Measurements from ENCODE around the gene FSTL5. TPM values are rescaled to one million over a fixed set of nuclear protein-coding genes. Genes with fewer than 3 reads are reported as not detected.

FSTL5 gene
- total and polyA plus RNA-seq, 2 of the 13 experiments (the other 11 are each of a cell fraction or from before 2014, with no cell fraction given): 0.03 to 0.07 TPM

GRCh38 chr4:161655148-161655547 lies 508.7 kb downstream of the FSTL5 start:
- in situ Hi-C loops (cut with HindIII; ENCODE audit: extremely low pct_ligation_motif_present, low pct_unique_long_range_greater_than_20kb) (no loop called here), intact Hi-C loops (cut with micrococcal nuclease; ENCODE audit: unreplicated experiment) (no loop called here)
- Histone ChIP-seq H3K27ac (ENCODE audit: extremely low read length, insufficient read depth, low read length) (no peak overlapping the region), H3K9ac (ENCODE audit: insufficient read depth, low read depth, low read length) (no peak overlapping the region), H2AFZ (ENCODE audit: low read length) (no peak overlapping the region), H4K20me1 (ENCODE audit: insufficient read depth, low read length) (no peaks in the 10 kb centered on the region), H3K9me3 (ENCODE audit: low read length) (no peaks in the 10 kb centered on the region), H3K4me2 (ENCODE audit: low read depth, low read length) (no peak overlapping the region), H3K4me3 (replicated peaks in 1 of 3; ENCODE audit: insufficient read depth in 1 of 3, low read depth in 2 of 3, low read length in 3 of 3) (no peak overlapping the region), H3K27me3 (ENCODE audit: control insufficient read depth in 1 of 2, insufficient read depth in 2 of 2, low read length in 2 of 2) (no peaks in the 10 kb centered on the region), H3K79me2 (ENCODE audit: insufficient read depth, low read length) (no peaks in the 10 kb centered on the region), H3K36me3 (replicated peaks in 1 of 2; ENCODE audit: control insufficient read depth in 1 of 2, insufficient read depth in 2 of 2, low read length in 2 of 2) (no peaks in the 10 kb centered on the region), H3K4me1 (ENCODE audit: insufficient read depth, low read length) (no peaks in the 10 kb centered on the region)
- 7% methylated on average over 2 of the region's 2 CpGs for WGBS (ENCODE audit: low lambda C conversion rate)
- ChIA-PET CTCF (ENCODE audit: low intra/inter-chr PET ratio, low total read pairs) (no interaction called here), POLR2A (no interaction called here)
- TF ChIP-seq BCL3 (CRISPR knock-in tag; IDR thresholded peaks at IDR 0.05) (no peak), ZNF879 (CRISPR knock-in tag; IDR thresholded peaks at IDR 0.05) (no peak), ZBTB49 (CRISPR knock-in tag; IDR thresholded peaks at IDR 0.05; ENCODE audit: borderline replicate concordance) (no peak), HMG20A (CRISPR knock-in tag; IDR thresholded peaks at IDR 0.05; ENCODE audit: borderline replicate concordance) (no peak), ZNF841 (CRISPR knock-in tag; IDR thresholded peaks at IDR 0.05; ENCODE audit: borderline replicate concordance) (no peak), HIVEP1 (CRISPR knock-in tag; IDR thresholded peaks at IDR 0.05) (no peak), IRX3 (CRISPR knock-in tag; IDR thresholded peaks at IDR 0.05; ENCODE audit: borderline replicate concordance, low read depth) (no peak), ZNF652 (CRISPR knock-in tag; IDR thresholded peaks at IDR 0.05; ENCODE audit: borderline replicate concordance, low read depth) (no peak), NAIF1 (CRISPR knock-in tag; IDR thresholded peaks at IDR 0.05; ENCODE audit: borderline replicate concordance) (no peak), E2F5 (CRISPR knock-in tag; conservative IDR thresholded peaks at IDR 0.05) (no peak), POGK (CRISPR knock-in tag; conservative IDR thresholded peaks at IDR 0.05) (no peak), PREB (CRISPR knock-in tag; IDR thresholded peaks at IDR 0.05) (no peak), ZNF484 (CRISPR knock-in tag; IDR thresholded peaks at IDR 0.05; ENCODE audit: borderline replicate concordance, low read depth) (no peak)
- ATAC-seq (no peak), DNase-seq (ENCODE audit: low spot score) (no peak), FAIRE-seq (no peak)
- no TSS peak for BruUV-seq (replicated peaks)
